ENCODE data around the gene ITGA1.

DNA sequence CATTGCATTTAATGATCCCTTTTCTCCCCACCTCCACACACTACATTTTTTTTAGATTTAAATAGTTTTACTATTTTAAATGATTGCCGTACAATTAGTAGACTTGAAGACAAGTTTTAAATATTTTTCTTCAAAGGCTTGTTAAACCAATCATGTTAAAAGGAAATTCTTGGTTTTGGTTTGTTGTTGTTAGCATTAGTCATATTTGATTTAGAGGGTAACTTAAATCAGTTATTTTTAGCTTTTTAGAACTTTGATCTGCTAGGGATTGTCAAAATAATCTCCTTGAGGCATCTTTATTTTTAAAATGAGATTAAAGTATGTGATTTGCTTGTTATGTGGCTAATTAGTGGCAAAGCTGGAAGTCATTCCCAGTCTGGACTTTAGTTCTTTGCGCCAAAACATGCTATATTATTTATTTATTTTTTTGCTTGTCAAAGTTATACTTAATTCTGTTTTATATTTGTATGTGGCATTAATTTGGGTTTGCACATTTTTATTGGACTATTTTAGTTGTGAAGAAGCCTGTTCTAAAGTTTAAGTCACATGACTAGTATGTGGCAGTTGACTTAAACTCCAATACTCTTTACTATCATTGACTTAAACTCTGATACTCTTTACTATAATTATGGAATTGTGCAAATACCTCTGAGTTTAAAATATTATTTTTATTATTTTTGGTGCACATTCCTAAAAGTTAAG is 14.7 kb downstream of the ITGA1 start:
- no peak for TF ChIP-seq POLR2A (IDR thresholded peaks at IDR 0.05)
- TF ChIP-seq, protein P1, sequence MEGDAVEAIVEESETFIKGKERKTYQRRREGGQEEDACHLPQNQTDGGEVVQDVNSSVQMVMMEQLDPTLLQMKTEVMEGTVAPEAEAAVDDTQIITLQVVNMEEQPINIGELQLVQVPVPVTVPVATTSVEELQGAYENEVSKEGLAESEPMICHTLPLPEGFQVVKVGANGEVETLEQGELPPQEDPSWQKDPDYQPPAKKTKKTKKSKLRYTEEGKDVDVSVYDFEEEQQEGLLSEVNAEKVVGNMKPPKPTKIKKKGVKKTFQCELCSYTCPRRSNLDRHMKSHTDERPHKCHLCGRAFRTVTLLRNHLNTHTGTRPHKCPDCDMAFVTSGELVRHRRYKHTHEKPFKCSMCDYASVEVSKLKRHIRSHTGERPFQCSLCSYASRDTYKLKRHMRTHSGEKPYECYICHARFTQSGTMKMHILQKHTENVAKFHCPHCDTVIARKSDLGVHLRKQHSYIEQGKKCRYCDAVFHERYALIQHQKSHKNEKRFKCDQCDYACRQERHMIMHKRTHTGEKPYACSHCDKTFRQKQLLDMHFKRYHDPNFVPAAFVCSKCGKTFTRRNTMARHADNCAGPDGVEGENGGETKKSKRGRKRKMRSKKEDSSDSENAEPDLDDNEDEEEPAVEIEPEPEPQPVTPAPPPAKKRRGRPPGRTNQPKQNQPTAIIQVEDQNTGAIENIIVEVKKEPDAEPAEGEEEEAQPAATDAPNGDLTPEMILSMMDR (IDR thresholded peaks at IDR 0.05) = no peak
